GM12801 (cell line): ENCODE results near the gene MAN1B1.

ENCODE experiments used
- TF ChIP-seq, protein P1 (sequence below): IDR thresholded peaks from one replicate; pipeline ENCODE4 v1.5.1; 2011; ENCODE audit warnings: control low read depth; ENCODE audit not compliant: insufficient read length; ENCODE audit errors: extremely low read depth

Gene MAN1B1

DNA sequence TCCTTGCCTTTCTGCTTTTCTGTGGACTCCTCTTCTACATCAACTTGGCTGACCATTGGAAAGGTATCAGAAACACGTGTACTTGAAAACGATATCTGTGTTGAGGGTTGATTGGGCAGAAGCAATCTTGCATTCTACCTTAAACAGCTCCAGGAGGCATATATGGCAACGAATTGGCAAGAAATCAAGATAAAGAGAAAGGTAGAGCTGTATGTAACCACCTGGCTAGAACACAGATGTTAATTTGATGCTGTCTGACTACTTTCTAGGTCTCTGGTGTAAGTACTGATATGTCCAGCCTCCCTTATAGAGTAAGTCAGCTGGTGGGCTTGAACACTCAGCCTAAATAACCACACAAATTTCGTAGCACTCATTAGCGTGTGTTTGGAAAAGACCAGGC lies 1.3 kb downstream of the MAN1B1 start:
- TF ChIP-seq, protein P1, sequence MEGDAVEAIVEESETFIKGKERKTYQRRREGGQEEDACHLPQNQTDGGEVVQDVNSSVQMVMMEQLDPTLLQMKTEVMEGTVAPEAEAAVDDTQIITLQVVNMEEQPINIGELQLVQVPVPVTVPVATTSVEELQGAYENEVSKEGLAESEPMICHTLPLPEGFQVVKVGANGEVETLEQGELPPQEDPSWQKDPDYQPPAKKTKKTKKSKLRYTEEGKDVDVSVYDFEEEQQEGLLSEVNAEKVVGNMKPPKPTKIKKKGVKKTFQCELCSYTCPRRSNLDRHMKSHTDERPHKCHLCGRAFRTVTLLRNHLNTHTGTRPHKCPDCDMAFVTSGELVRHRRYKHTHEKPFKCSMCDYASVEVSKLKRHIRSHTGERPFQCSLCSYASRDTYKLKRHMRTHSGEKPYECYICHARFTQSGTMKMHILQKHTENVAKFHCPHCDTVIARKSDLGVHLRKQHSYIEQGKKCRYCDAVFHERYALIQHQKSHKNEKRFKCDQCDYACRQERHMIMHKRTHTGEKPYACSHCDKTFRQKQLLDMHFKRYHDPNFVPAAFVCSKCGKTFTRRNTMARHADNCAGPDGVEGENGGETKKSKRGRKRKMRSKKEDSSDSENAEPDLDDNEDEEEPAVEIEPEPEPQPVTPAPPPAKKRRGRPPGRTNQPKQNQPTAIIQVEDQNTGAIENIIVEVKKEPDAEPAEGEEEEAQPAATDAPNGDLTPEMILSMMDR, result no peak

DNA sequence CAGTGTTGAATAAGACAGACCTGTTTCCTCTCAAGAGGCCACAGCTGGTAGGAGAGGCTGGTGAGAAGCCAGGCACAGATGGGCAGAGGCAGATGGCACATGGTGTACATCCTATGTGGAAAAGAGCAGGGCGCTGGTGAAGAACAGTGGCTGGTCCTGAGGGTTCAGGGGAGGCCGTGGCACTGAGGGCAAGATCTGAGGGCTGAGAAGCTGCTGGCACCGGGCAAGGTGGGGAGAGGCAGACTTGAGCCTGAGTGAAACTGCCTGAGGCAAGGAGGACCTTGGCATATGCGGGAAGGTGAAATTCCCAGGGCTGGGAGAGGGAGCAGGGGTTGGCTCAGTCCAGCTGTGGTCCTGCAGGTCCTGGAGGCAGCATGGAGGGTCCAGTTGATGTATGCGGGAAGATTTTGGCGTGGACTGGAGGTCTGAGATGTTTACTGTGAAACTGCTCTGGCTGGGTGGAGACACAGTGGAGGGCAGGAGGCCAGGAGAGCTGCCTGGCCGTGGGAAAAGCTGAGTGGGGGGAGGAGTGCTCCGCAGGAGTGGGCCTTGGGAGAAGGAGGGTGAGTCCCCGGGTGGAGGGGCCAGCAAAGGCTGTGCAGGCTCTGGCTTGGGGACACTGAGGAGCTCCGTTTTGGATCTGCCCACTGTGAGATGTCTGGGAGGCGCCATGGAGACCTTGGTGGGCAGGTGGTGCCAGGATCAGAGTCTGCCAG lies 2.6 kb downstream of the MAN1B1 start:
- TF ChIP-seq, protein P1, result no peak

DNA sequence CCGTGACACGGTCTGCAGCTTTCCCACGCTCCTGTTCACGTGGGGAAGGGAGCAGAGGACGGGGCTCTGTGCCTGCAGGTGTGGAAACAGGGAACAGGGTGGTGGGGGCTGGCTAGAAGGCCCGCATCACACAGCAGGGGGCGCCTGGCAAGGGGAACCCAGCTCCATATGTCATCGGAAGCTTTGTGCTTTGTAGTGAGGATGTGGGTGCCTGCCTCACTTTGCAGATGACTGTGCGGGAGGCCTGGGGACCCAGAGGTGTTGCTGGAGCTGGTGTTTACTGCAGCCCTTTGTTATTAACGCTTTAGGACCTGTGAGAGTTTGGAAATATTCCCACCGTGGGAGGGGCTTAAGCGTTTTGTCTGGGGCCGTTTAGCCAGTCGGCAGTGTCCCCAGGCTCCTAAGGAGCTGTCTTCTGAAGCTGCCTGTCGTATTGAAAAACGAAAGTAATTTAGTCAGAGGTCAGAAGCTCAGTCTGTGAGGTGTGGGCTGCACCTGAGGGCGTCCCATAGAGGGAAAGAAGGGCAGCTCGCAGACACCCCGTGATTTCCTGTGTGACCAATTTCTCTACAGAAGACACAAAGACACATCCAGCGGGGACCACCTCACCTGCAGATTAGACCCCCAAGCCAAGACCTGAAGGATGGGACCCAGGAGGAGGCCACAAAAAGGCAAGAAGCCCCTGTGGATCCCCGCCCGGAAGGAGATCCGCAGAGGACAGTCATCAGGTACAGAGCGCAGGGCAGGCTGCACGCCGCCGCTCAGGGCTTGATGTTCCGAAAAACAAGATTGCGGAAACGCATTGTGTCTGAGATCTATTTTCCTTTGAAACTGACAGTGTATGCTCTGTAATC lies 9.1 kb downstream of the MAN1B1 start:
- TF ChIP-seq, protein P1, result no peak

DNA sequence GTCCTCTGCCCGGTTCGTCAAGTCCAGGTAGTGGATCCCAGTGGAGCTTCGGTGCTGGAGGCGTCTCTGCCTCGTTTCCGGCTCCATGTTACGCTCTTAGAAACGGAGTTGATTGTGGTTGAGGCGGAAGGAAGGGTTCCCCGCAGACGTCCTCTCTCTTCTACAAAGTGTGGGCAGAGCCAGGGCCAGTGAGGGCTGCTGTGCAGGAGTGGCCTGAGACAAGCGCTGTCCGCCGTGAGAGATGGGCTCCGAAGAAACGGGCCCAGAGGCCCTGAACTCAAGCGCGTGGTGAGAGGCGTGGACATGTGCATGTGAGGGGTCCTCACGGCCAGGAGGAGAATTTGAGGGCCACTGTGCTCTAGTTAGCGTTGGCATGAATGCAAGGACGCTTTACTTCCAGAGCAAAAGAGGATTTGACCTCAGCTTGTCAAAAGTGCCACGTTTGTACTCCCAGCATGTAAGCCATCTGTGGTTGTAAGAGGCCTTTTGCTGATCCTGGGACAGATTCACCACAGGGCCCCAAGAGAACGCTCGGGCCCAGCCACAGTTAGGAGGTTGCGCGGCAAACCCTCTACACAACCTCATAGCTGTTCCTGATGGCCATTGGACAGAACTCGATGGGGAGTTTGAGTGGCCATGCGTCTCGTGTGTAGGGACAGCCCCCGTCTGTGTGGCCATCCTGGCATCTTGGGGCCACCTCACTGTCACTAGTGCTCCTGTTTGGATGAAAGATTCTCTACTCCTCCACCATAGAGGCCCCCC lies 10.2 kb downstream of the MAN1B1 start:
- TF ChIP-seq, protein P1, result no peak

DNA sequence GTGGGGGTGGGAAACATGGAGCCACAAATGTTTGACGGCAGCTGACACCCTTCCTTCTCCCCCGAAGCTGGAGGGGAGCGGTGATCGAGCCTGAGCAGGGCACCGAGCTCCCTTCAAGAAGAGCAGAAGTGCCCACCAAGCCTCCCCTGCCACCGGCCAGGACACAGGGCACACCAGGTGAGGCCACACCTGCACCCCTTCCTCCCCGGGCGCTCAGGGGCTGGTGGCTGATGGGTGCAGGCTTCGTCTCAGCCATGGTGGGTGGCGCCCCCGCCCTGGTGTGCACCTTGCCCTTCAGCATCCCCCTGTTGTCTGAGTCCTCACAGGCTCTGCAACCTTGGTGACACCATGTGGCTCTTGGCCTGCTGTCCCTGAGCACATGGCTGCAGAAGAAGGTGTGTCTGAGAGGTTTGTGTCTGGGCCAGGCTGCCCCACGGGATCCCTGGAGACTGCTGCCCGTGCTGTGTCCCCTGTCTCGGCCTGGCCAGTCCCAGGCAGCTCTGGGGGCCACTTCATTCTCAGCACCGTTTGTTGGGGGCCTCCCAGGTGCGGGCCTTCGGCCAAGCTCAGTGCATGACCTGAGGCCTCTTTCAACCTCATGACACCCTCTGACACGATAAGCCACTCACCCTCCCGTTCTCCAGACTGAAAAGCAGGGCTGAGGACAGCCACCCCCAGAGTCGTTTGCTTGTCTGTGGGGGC lies 11.1 kb downstream of the MAN1B1 start:
- TF ChIP-seq, protein P1, result no peak

DNA sequence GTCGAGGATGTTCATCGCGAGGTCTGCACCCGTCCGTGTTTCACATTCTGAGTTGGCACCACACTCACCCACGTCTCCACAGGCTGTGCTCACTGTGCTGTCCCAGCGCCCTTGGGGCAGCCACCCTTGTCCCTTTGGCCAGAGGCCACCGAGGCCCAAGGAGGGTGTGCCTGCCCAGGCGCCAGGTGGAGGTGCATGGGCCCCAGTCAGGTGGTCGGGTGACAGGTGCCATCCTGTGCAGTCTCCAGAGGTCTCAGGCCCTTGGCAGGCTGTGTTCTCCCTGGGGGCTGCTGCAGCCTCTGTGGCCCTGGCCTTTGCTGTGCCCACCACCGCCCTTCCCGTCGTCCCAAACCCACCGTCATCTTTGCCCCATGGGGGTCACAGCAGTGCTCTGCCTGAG lies 12.4 kb downstream of the MAN1B1 start:
- TF ChIP-seq, protein P1, result no peak
